ENCODE results near the gene APBA2.
"Not testable (repeated sequence)": the region's sequence is repeated elsewhere in the genome, so short reads cannot be mapped to it uniquely, and the experiment has no call there.

The APBA2 gene

GRCh38 chr15:28885630-28886430, at the start of gene APBA2:
Gene APBA2, plus strand, starts transcription at chr15:28885974. Its CDS starts 167,911 bp downstream, at chr15:29053885.
- peak; percentile 41 to 49 for DNase-seq

- DNase-seq, result not testable (repeated sequence)
These were observed 45.5 kb upstream of the APBA2 start for GRCh38 chr15:28840285-28840684.

- not testable (repeated sequence) for DNase-seq
These were observed 43.6 kb upstream of the APBA2 start for GRCh38 chr15:28842210-28842609.

- DNase-seq, result not testable (repeated sequence)
These were observed 42.3 kb upstream of the APBA2 start for GRCh38 chr15:28843520-28843919.

GRCh38 chr15:28844147-28844546, 41.6 kb upstream of the APBA2 start:
- DNase-seq, result not testable (repeated sequence)

- DNase-seq, result not testable (repeated sequence)
These were observed 38.5 kb upstream of the APBA2 start for GRCh38 chr15:28847247-28847646.

GRCh38 chr15:28847959-28848358, 37.8 kb upstream of the APBA2 start:
- not testable (repeated sequence) for DNase-seq

GRCh38 chr15:28848521-28848920, 37.3 kb upstream of the APBA2 start, which contains the start of gene GOLGA6L7:
Gene GOLGA6L7, minus strand, starts transcription at chr15:28848644. Its CDS starts 95 bp downstream, at chr15:28848549.
- DNase-seq, result peak in 1 of 2 experiments; percentile 6

GRCh38 chr15:28849271-28849670, 36.5 kb upstream of the APBA2 start:
- DNase-seq, result not testable (repeated sequence)

- DNase-seq, result not testable (repeated sequence)
These were observed 36.0 kb upstream of the APBA2 start for GRCh38 chr15:28849766-28850165.

- not testable (repeated sequence) for DNase-seq
These were observed 32.1 kb upstream of the APBA2 start for GRCh38 chr15:28853654-28854053.

GRCh38 chr15:28854578-28854977, 31.2 kb upstream of the APBA2 start:
- not testable (repeated sequence) for DNase-seq

- DNase-seq, result no peak
These were observed 24.7 kb upstream of the APBA2 start for GRCh38 chr15:28861031-28861534.

GRCh38 chr15:28861589-28862293, 24.0 kb upstream of the APBA2 start:
- not testable (repeated sequence) for DNase-seq

- no peak for DNase-seq
These were observed 16.9 kb upstream of the APBA2 start for GRCh38 chr15:28868744-28869345.

- no peak for DNase-seq
These were observed 14.6 kb upstream of the APBA2 start for GRCh38 chr15:28871168-28871567.

- no peak for DNase-seq
These were observed 12.8 kb upstream of the APBA2 start for GRCh38 chr15:28873006-28873405.

- DNase-seq, result no peak
These were observed 12.1 kb upstream of the APBA2 start for GRCh38 chr15:28873585-28874190.

- DNase-seq, result no peak
These were observed 10.2 kb upstream of the APBA2 start for GRCh38 chr15:28875461-28876000.

GRCh38 chr15:28876131-28876844, 9.5 kb upstream of the APBA2 start:
- DNase-seq, result no peak

GRCh38 chr15:28876845-28877185, 9.0 kb upstream of the APBA2 start:
- DNase-seq, result no peak

- DNase-seq, result no peak
These were observed 7.6 kb upstream of the APBA2 start for GRCh38 chr15:28878209-28878608.

All from activated CD4-positive, alpha-beta T cell treated with anti-CD3 and anti-CD28 coated beads, Interleukin-2, amount 50 U/mL, for 48 hours (primary cell).